Hepatocyte (in vitro differentiated cells): Measurements from ENCODE around the gene C19orf47.

Experiments used
- EZH2 ChIP-seq: fragments of 200-600 bp; sonication (generic); IDR thresholded peaks from 2 replicates; pipeline ENCODE4 v1.6.1; 2016; ENCODE audit warnings: antibody characterized with exemption, mild to moderate bottlenecking, borderline replicate concordance
- EZH2phosphoT487 ChIP-seq: fragments of 200-600 bp; sonication (generic); IDR thresholded peaks from one replicate; pipeline ENCODE4 v1.6.1; 2018; ENCODE audit warnings: antibody characterized with exemption, mild to moderate bottlenecking, low read depth, moderate library complexity; ENCODE audit not compliant: unreplicated experiment, severe bottlenecking
- TF ChIP-seq, protein P1 (sequence below): fragments of 200-600 bp; sonication (generic); IDR thresholded peaks from 2 replicates; pipeline ENCODE4 v1.5.1; 2016; ENCODE audit warnings: antibody characterized with exemption, mild to moderate bottlenecking; ENCODE audit not compliant: poor library complexity

DNA sequence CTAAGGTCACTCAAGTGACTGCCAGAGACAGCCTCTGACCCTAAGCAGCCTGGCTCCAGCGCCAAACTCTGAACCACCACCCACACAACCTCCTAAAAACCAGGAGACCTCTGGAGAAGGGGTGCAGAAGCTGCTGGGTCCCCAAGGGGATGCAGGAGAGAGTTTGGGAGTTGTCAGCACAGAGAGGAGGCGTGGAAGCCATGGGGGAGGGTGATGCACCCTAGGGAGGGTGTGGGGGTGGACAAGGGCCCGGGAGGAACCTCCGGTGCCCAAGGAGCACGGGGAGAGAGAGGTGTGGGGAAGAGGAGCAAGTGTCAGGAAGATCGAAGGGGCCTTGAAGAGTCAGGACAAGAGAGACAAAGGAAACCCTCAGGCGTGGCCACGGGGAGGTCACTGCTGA lies 43.9 kb upstream of the C19orf47 start:
- TF ChIP-seq, protein P1, sequence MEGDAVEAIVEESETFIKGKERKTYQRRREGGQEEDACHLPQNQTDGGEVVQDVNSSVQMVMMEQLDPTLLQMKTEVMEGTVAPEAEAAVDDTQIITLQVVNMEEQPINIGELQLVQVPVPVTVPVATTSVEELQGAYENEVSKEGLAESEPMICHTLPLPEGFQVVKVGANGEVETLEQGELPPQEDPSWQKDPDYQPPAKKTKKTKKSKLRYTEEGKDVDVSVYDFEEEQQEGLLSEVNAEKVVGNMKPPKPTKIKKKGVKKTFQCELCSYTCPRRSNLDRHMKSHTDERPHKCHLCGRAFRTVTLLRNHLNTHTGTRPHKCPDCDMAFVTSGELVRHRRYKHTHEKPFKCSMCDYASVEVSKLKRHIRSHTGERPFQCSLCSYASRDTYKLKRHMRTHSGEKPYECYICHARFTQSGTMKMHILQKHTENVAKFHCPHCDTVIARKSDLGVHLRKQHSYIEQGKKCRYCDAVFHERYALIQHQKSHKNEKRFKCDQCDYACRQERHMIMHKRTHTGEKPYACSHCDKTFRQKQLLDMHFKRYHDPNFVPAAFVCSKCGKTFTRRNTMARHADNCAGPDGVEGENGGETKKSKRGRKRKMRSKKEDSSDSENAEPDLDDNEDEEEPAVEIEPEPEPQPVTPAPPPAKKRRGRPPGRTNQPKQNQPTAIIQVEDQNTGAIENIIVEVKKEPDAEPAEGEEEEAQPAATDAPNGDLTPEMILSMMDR, result no peak
- TF ChIP-seq EZH2 (no peak), EZH2phosphoT487 (no peak)
